Measurements from ENCODE around the gene PRR22.
A peak's percentile ranks its signal among the peaks of the same experiment; 100 is the strongest.

Gene PRR22

DNA sequence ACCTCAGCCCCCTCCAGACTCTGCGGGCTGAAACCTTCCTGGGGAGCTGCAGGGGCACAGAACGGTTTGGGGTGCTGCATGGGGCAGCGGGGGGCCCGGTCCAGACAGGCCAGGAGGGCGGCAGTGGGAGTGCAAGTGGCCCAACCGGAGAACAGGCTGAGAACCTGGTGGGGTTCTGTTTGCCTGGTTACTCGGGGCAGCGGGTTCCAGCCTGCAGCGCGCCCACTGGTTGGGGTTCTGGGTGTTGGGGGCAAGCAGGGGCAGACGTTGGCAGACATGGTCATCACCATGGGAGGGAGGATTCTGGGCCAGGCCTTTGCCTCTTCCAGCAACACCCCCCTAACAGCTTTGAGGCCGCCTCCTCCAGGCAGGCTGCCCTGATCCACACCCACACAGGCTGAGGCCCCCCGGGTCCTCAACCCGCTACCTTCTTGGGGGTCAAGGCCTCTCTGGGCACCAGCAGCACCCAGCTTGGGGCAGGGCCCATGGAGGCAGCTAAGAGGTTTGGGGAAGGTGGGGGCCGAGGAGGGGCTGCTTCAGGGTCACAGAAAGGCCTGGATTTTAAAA, at the start of gene PRR22:
TSS of gene PRR22 (minus strand) at position 166 of the 567 bp plus-strand sequence. CDS start at position 80, 86 bp downstream.
- no peak for DNase-seq

DNA sequence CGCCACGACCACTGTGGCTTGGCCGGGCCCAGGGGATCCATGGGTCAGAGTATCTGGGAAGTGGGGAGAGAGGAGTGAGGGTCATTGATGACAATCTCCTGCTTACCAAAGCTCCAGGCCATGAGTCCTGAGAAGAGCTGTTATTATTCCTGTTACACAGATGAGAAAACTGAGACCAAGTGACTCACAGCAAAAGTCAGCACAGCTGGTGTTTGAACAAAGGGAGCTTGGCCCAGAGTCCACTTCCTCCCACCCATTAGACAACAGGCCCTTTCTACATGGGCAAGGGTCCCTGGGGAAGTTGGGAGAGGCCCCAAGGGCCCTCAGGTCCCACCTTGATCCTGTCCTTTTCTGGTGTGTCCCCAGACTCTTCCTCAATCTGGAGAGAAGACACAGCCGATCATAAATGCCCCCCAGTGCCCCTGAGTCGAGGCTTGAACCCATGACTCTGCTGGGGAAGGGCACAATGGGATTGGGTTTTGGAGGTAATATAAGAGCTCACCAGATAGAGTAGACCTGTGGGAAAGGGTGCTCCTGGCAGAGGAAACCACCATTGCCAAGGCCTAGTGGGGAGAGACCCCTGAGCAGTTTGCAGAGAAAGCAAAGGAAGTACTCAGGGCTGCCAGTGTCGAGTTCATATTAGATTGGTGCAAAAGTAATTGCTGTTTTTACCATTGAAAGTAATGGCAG, 48.1 kb upstream of the PRR22 start:
- DNase-seq, result peak; percentile 46

DNA sequence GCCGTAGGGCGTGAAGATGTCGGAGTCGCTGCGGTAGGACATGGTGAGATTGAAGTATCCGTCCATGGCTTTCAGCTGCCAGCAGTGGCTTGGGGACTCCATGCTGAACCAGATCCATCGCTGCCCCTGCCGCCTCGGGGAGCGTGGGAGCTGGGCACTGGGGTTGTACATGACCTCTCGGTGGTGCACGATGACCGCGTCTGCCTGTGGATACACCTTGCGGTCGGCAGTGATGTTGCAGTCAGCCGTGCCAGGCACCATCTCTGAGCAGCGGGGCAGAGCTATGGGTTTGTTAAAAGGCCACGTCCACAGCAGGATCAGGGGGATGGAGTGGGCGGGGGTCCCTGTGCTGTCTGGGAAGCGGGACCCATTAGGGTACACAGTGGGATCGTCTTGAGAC, 47.5 kb upstream of the PRR22 start:
- no peak for DNase-seq

DNA sequence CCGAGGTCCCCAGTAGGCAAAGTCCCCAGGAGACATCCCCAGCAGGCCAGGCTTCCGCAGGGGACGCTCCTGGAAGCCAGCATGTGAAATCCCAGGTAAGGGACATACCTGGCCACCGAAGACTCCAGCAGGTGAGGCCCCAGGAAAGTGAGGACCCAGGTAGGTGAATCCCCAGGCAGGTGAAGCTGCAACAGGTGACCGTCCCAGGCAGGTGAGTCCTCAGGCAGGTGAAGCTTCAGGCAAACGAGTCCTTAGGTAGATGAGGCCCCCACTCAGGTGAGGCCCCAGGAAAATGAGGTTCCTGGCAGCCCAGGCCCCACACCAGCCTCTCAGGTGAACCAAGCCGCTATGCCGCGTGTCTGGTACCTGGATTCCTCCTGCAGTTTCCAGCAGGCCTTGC, 46.6 kb upstream of the PRR22 start:
- DNase-seq, result no peak

DNA sequence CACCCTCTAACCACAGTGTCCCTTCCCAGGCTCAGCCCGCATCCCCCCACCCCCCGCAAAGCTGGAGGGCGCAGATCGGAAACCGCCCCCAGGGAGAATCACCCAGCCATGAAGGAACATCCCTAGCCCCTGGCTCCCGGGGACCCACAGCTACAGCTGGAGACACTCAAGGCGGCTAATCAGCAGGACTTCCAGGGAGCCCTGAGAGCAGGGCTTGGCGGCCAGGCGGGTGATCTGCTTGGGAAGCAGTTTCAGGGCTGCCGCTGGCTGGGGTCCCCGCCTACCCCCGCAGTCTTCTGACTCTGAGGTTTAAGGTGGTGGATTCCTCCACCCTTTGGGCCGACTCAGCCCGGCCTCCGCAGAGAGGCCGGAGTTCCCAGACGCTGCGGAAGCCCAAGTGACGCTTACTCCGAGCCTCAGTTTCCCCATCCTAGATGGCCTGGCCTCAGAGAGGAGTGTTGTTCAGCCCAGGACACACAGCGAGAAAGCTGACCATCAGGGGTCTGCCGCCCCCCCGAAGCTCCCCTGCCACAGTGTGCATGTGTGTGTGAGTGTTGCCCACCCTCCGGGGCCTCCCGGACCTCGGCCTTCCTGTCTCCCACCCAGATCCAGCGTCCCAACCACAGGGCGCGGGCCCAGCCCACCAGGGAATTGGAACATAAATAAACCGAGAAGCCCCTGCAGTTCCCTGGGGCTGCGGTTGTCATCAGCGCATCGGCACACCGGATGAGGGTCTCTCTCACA, 45.2 kb upstream of the PRR22 start:
- DNase-seq, result peak; percentile 77

DNA sequence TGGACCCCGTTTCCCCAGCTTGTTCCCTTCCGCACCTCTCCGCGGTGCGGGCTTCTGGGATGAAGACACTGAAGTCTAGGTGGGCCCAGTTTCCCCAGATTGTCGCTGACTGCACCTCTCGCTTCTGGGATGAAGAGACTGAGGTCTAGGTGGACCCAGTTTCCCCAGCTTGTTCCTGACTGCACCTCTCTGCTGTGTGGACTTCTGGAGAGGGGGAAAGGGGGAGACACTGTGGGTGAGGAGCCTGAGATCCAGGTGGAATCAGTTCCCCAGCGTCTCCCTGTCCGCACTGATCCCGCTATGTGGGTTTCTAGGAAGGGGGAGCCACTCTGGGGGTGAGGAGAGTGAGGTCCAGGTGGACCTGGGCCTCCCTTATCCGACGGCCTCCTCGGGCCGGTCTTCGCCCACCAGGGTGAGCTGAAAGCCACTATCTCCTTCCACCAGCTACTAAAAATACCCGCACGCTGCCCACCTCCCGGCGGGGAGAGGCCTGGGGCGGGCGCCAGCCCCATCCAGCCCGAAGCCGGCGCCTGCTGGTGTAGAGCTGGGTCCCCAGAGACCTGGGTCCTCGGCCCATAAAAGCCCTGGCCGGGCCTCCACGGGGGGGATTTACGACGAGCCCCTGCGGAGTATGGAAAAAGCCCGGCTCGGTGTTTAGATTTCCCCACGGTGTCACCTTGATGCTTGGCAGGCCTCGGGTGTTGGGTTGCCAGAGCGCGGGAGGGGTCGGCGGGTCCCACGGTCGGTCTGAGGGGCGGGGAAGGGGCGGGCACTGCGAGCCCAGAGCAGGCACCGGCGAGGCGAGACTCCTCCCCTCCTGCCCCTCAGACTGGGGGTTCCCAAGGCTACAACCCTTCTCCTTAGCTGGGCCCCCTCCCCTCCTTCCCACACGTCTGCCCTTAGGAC, 44.4 kb upstream of the PRR22 start:
- peak; percentile 89 for DNase-seq

DNA sequence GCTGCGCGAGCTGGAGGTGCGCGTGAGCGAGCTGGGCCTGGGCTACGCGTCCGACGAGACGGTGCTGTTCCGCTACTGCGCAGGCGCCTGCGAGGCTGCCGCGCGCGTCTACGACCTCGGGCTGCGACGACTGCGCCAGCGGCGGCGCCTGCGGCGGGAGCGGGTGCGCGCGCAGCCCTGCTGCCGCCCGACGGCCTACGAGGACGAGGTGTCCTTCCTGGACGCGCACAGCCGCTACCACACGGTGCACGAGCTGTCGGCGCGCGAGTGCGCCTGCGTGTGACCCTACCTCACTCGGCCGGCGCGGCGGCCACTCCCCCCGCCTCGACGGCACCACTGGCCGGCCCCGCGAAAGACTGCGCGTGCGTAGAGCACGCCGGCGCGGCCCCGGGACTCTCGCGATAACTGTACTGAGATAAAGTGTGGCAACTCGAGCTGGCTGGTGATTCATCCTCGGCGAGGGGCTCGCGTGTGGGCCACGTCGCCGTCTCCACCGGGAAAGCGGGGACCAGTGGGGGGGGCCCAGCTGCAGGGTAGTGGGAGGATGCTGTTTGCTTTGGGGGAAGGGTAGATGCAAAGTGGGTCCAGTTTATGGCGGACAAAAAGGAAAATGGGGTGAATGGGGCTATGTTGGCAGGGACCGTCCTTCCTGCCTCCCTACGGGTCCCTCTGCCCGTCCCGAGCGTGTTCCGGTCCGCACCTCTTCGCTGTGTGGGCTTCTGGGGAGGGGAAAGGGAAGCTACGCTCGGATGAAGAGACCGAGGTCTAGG, 43.5 kb upstream of the PRR22 start:
- no peak for DNase-seq

DNA sequence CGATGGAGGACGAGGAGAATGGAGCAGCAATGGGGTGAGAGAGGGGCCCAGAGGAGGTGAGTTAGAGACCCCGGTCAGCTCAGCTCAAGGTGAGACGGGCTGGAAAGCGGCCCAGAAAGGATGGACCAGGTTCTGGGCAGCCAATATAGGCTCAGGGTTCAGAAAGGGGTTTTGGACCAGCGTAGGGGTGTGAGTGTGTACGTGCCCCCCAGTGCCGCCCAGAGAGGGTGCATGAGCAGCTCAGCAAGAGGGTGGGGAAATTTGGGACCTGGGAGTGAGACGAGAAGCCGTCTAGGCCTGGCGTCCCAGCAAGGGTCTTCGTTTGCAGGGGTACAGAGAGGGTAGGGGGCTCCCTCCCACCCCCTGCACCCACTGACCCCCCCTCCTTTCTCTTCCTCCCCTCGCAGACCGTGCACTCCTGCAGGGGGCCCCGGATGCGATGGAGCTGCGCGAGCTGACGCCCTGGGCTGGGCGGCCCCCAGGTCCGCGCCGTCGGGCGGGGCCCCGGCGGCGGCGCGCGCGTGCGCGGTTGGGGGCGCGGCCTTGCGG, 42.9 kb upstream of the PRR22 start:
- no peak for DNase-seq

DNA sequence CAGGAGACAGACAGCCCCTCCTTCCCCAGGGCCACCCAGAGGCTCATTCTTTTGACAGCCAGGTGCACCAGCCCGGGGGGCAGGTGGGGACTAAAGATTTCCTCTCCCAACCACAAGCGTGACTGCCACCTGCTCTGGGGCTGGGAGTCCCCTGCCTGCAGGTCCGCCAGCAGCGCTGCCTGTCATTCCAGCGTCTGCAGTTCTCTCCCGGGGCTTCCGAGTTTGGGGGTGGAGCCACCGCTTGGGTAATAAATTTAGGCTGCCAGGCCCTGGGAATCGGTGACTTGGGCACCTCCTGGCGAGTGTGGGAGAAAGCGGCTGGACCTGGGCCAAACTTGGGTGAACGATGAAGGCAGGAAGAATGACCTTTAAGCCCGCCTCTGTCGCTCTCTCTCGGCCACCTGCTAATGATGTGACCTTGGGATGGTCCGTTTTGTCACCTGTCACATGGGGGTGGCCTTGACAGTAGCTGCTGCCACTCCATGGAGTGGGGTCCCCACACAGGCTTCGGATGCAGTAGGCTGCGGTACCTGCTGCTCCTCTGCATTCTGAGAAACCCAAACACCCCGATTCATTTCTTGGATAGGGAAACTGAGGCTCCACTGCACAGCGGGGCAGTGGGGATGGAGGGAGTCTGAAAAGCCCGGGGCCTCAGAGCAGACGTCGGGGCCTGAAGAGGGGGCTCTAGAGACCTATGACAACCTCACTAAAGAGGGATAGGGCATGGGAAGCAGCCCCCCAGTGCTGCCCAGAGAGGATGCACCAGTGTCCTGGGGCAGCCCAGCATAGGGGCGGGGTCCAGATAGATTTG, 42.2 kb upstream of the PRR22 start:
- DNase-seq, result peak; percentile 99

DNA sequence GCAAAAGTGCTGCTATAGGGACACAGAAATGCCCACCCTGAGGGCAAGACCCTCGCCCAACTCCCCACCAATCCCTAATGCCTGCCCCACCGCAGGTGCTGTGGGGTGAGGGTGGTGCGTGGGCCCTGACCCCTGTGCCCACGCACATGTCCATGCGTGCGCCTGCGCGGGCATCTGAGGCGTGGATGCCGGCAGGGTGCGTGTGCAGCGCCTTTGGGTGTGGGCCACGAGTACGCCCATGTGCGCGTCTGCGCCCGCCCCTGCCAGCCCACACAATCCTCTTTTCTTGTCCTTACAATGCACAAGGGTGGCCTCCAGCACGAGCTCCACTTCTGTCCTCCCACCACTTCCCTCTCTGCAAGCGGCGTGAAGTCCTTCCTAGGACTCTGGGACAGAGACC, 40.6 kb upstream of the PRR22 start:
- DNase-seq, result peak; percentile 39

DNA sequence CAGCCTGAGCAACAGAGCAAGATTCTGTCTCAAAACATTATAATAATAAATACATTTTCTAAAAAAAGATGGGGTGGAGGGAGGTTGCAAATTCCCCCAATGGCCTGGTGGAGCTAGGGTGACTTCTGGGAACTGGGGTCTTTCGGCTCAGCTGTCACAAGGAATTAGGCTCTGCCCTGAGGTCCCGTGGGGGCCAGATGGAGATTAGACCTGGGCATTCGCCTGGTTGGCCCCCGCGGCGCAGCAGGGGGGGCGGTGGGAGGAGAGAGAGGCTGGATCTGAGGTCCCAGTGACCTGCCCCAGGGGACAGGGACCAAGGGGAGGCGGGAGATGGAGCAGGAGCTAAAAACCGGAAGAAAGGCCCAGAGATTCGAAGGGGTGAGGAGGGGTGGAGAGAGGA, 40.2 kb upstream of the PRR22 start:
- no peak for DNase-seq

DNA sequence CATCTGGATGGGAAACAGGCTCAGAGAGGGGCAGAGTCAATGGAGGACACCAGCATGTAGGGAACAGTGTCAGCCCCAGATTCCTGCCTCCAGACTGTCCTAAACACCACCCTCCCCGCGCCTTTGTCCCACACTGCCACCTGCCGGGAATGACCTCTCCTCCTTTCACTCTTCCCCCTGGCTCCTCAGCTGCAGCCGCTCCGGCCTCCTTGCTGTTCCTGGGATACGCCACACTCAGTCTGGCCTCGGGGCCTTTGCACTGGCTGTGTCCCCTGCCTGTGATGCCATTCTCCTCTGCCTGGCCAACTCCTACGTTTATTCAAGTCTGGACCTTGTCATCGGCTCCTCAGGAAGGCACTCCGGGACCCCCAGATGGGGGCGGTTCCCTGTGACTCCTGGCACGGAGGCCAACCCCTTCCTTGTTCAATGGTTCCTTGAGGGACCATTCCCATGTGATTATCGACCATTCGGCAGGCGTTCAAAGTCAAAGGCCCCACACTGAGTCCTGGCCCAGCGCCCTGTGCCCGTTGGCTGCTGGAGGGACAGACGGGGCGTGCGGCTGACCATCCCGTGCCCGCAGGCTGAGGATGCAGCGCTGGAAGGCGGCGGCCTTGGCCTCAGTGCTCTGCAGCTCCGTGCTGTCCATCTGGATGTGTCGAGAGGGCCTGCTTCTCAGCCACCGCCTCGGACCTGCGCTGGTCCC, 39.2 kb upstream of the PRR22 start:
- DNase-seq, result peak; percentile 42

DNA sequence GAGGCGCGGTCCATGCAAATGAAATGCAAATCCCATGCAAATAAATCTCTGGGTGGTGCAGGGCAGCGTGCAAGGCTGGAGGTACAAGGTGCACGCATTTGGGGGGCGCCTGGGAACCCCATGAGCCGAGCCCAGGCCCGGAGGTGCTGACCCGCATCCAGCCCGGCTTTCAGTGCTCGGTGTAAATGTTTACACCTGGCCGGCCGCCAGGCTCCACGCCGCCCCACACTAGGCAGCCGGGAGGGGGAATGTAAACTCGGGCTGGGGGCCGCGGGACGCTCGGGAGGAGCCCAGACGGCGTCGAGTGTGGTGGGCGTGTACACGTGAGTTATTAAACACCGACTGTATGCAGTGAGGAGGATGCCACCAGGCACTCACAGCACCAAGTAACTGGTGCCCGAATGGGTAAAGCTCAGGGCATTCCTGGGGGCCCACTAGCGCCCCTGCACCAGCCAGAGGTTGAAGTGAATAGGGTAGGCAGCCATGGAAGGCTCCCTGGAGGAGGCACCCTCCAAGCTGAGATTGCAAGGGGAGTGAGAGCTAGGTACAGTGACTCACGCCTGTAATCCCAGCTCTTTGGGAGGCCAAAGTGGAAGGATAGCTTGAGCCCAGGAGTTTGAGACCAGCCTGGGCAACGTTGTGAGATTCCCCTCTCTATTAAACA, 37.8 kb upstream of the PRR22 start:
- peak; percentile 90 for DNase-seq

DNA sequence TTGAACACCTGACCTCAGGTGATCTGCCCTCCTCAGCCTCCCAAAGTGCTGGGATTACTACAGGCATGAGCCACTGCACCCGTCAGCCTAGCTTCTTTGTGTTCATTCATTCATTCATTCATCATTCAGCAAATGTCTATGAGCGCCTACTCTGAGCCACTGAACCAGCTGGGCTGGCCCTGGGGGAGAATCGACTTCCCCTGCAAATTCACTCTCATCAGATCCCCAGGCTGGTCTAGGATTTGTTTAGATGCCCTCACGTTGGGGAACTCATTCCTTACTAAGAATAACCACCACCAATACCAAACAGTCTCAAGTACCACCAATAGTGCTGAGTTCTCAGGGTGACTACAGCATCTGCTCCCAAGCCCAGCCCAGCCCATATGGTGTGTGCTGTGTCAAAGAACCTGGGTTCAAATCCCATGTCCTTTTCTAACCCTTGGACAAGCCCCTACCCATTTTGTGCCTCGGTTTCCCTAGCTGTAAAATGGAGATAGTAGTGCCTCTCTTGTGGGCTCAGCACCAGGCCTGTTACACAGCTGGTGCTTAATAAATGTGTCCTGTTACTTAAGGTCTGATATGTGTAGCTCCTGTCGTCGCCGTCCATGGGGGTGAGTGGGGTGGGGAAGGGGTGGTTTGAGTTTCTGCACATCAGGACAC, 37.1 kb upstream of the PRR22 start:
- peak; percentile 74 for DNase-seq

DNA sequence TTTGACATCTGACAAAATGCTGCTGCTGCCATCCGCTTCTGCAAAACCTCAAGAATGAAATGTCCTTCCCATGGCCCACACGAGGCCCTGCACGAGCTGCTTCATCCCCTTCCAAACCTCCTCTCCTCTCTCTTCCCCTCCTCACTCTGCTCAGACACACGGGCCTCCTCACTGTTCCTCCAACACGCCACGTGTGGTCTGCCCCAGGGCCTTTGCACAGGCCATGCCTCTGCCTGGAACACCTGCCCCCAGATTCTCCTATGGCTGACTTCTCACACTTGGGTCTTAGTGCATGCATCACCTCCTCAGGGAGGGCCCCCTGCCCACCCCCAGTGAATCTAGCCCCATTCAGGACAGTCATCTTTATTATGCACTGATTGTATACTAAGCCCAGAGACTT, 36.2 kb upstream of the PRR22 start:
- DNase-seq, result peak; percentile 47

DNA sequence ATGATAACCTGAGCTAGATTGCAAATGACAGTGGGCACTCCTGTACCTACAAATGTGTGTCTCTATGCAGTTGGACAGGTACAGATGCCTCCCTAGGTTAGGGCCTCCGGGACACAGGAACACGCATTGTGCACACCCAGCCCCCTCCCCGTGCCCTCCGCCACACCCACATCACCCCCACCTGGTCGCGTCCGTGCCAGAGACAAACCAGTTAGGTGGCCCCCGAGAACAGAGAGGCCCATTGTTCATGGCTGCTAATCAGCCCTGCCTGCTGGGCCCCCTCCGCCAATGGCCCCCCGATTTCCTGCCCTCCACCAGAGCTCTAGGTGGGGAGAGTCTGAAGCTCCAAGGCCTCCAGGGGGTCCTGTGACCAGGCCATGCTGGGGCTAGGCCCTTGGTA, 34.0 kb upstream of the PRR22 start:
- DNase-seq, result no peak

DNA sequence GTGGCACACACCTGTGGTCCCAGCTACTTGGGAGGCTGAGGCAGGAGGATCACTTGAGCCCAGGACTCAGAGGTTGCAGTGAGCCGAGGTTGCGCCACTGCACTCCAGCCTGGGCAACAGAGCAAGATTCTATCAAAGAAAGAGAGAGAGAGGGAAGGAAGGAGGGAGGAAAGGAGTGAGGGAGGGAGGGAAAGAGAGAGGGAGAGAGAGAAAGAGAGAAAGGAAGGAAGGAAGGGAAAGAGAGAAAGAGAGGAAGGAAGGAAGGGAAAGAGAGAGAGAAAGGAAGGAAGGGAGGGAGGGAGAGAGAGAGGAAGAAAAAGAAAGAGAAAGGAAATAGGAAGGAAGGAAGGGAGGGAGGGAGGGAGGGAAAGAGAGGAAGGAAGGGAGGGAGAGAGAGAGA, 32.7 kb upstream of the PRR22 start:
- no peak for DNase-seq

DNA sequence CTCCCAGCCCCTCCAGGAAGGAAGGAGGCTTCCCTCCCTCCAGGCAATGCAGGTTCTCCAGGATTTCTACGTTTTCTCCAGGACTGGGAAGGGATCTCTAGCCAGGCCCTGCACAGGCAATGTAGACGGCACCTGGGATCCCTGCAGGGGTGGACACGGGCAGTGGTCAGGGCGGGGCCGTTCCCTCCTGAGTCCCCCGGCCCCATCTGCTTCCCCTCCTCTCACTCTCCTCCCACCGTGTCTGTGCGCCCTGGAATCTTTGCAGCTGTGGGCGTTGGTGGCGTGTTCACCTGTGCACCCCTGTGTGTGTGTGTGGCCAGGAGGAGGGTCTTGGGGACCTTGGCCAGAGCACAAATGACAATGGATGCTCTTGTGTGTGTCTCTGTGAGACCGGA, 30.3 kb upstream of the PRR22 start:
- DNase-seq, result peak; percentile 70

DNA sequence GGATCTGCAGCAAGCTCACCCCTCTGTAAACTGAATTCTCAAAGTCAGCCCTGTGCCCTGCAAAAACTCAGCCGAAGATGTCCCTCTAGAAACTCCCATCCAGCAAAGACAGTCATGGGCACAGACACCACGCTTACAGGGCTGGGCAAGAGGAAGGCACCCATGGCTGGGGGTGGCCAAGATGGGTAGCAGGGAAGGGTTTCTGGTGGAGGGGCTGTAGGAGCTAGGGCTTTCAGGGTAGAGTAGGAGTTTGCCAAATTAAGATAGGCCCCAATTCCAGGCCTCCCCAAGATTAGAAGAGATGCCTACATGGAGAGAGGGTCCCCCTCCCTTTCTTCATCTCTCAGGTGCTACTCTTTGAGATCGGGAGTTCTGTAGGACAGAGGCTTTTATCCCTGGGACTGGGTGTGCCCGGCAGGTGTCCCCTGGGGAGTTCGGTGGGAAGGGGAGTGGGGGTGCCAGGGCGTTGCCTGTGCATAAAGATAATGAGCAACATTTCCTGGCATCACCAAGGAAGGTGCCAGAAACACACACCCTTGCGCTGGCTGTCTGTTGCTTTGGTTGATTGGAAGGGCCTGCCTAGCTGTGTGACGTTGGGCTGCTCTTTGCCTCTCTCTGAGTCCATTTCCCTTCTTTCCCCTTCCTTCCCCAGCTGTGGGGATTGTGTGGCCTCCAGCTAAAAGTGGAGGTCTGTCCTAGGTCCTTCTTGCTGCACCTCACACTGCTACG, 29.7 kb upstream of the PRR22 start:
- DNase-seq, result peak; percentile 78

Measured in NCI-H69 (cell line).